PFSK-1 (cell line): ENCODE results near the gene TGFBR1.

Experiments
- FOXP2 ChIP-seq: optimal IDR thresholded peaks from 2 replicates; pipeline ENCODE3; 2011; ENCODE audit warnings: borderline replicate concordance, control low read depth, inconsistent platforms; ENCODE audit not compliant: insufficient read depth; ENCODE audit errors: extremely low read length, extremely low read depth
- POLR2AphosphoS5 ChIP-seq: IDR thresholded peaks from 2 replicates; pipeline ENCODE4 v1.6.1; 2012; ENCODE audit warnings: low read depth, mild to moderate bottlenecking, control low read depth, low read length, moderate library complexity
- REST ChIP-seq, 2 experiments: IDR thresholded peaks; 2 replicates each; pipeline versions ENCODE4 v1.6.1 to v1.8.0; 2011 to 2012; ENCODE audit warnings: low read depth in 2 of 2, low read length in 2 of 2, control low read depth in 1 of 2, inconsistent platforms in 1 of 2, mild to moderate bottlenecking in 1 of 2, moderate library complexity in 1 of 2; ENCODE audit not compliant: insufficient read depth in 1 of 2
- SIN3A ChIP-seq: IDR thresholded peaks from 2 replicates; pipeline ENCODE4 v1.6.1; 2012; ENCODE audit warnings: mild to moderate bottlenecking, low read length, moderate library complexity, borderline replicate concordance; ENCODE audit not compliant: insufficient read depth
- TAF1 ChIP-seq: IDR thresholded peaks from 2 replicates; pipeline ENCODE4 v1.6.1; 2012; ENCODE audit warnings: low read length, control low read depth, borderline replicate concordance; ENCODE audit not compliant: insufficient read depth

TGFBR1 gene

GRCh38 chr9:99119976-99120655, 15.2 kb downstream of the TGFBR1 start:
- no peak for TF ChIP-seq POLR2AphosphoS5
- no peak for TF ChIP-seq REST (IDR thresholded peaks at IDR 0.05; ENCODE audit: insufficient read depth in 1 of 2, low read depth in 2 of 2, low read length in 2 of 2)
- no peak for TF ChIP-seq FOXP2
- TF ChIP-seq TAF1, result no peak
- TF ChIP-seq SIN3A, result no peak

GRCh38 chr9:99121604-99122003, 16.7 kb downstream of the TGFBR1 start:
- no peak for TF ChIP-seq POLR2AphosphoS5
- no peak for TF ChIP-seq REST (IDR thresholded peaks at IDR 0.05; ENCODE audit: insufficient read depth in 1 of 2, low read depth in 2 of 2, low read length in 2 of 2)
- no peak for TF ChIP-seq TAF1
- no peak for TF ChIP-seq FOXP2
- TF ChIP-seq SIN3A, result no peak

- TF ChIP-seq POLR2AphosphoS5, result no peak
These were observed 19.8 kb downstream of the TGFBR1 start for GRCh38 chr9:99124534-99125255.

- TF ChIP-seq FOXP2 (no peak), TAF1 (no peak)
These were observed 20.5 kb downstream of the TGFBR1 start for GRCh38 chr9:99125446-99125845.

- TF ChIP-seq FOXP2 (no peak), TAF1 (no peak), SIN3A (no peak), POLR2AphosphoS5 (no peak)
These were observed 21.4 kb downstream of the TGFBR1 start for GRCh38 chr9:99126312-99126711.

- no peak for TF ChIP-seq SIN3A
- no peak for TF ChIP-seq REST (IDR thresholded peaks at IDR 0.05; ENCODE audit: insufficient read depth in 1 of 2, low read depth in 2 of 2, low read length in 2 of 2)
- TF ChIP-seq FOXP2, result no peak
- no peak for TF ChIP-seq POLR2AphosphoS5
- TF ChIP-seq TAF1, result no peak
These were observed 22.6 kb downstream of the TGFBR1 start for GRCh38 chr9:99127356-99128132.
